IPS DF 6.9 (cell line): Measurements from ENCODE around the gene IFNL3.
"Not testable (repeated sequence)": the region's sequence is repeated elsewhere in the genome, so short reads cannot be mapped to it uniquely, and the experiment has no call there.

ENCODE experiments used
- DNase-seq: peaks from one replicate; pipeline ENCODE4 v3.0.0-alpha.2; 2013; ENCODE audit warnings: low read depth, low spot score
- H3K27ac ChIP-seq: one replicate; pipeline ENCODE4 v1.5.1; 2013; ENCODE audit warnings: low read length, control low read depth
- H3K27me3 ChIP-seq: 2 replicates; pipeline ENCODE4 v1.6.1; 2013; ENCODE audit warnings: mild to moderate bottlenecking, low read length; ENCODE audit not compliant: control insufficient read depth, insufficient read depth
- H3K36me3 ChIP-seq: 2 replicates; pipeline ENCODE4 v1.6.1; 2013; ENCODE audit warnings: low read length; ENCODE audit not compliant: control insufficient read depth, insufficient read depth
- H3K4me1 ChIP-seq: 2 replicates; pipeline ENCODE4 v1.6.1; 2013; ENCODE audit warnings: low read length; ENCODE audit not compliant: control insufficient read depth, insufficient read depth
- H3K4me3 ChIP-seq: 2 replicates; pipeline ENCODE4 v1.5.1; 2013; ENCODE audit warnings: mild to moderate bottlenecking, low read length
- H3K9me3 ChIP-seq: 2 replicates; pipeline ENCODE4 v1.6.1; 2013; ENCODE audit warnings: low read length, inconsistent platforms; ENCODE audit not compliant: control insufficient read depth, insufficient read depth
- WGBS: extraction: QIAGEN DNeasy Blood & Tissue Kit; methylation state at CpG from one replicate; pipeline ENCODE4 v1.1.7; 2013; ENCODE audit warnings: mixed read lengths, missing lambda C conversion rate; ENCODE audit not compliant: insufficient read length, insufficient coverage; 5-methylcytosine and 5-hydroxymethylcytosine counted together

IFNL3 gene

DNA sequence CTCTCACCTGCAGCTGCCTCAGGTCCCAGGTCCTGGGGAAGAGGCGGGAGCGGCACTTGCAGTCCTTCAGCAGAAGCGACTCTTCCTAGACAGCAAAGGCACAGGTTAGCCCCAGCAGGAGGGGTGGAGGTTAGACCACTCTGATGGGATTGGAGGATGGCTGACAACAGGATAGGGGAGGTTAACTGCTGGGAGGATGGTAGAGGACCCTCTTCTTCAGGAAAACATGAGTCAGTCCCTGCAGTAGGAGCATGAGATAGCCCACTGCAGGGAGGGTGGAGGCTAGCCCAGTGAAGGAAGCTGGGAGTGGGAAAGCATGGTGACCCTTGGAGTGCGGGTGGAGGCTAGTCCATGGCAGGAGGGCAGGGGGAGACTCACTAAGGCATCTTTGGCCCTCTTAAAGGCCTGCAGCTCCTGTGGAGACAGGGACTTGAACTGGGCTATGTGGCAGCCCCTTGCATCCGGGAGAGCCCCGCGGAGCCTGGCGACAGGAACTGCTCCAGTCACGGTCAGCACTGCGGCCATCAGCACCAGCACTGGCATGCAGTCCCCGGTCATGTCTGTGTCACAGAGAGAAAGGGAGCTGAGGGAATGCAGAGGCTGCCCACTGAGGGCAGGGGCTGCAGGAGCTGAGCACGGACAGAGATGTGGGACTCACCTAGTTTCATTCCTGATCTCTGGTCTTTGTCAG lies at the start of gene IFNL3:
Gene IFNL3 (minus strand): TSS at position 597 of the 691 bp plus-strand sequence. CDS start 39 bp downstream, at position 558.
- H3K4me1 ChIP-seq, H3K36me3 ChIP-seq, H3K4me3 ChIP-seq, DNase-seq, H3K9me3 ChIP-seq, H3K27ac ChIP-seq: not testable (repeated sequence)
- H3K27me3 ChIP-seq = peaks cover 25% of the 10 kb centered on the region
- no CpG with 5 or more reads among the region's 12 CpGs for WGBS

GRCh38 chr19:39293394-39293793 lies 48.6 kb upstream of the IFNL3 start:
- WGBS = no CpG with 5 or more reads among the region's 4 CpGs
- no peaks in the 10 kb centered on the region for H3K9me3 ChIP-seq
- no peaks in the 10 kb centered on the region for H3K4me1 ChIP-seq

DNA sequence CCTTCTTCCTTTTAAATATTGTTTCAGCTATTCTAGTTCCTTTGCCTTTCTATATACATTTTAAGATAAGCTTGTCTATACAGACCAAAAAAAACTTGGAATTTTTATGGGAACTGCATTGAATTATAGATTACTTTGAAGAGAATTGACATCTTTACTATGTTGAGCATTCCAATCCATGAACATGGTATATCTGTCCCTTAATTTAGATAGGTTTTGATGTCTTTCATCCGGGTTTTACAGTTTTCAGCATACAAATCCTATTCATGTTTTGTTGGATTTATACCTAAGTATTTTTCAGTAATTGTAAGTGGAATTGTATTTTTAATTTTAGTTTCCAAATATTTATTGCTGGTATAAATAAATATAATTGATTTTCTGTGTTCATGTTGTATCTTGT lies 39.2 kb upstream of the IFNL3 start:
- H3K4me1 ChIP-seq = no peaks in the 10 kb centered on the region
- H3K36me3 ChIP-seq = no peaks in the 10 kb centered on the region
- no peak for DNase-seq
- no peak overlapping the region for H3K4me3 ChIP-seq
- H3K9me3 ChIP-seq = no peaks in the 10 kb centered on the region
- no CpG with 5 or more reads among the region's 1 CpG for WGBS
- H3K27ac ChIP-seq = no peak overlapping the region
- no peaks in the 10 kb centered on the region for H3K27me3 ChIP-seq

More at GRCh38 chr19:39293394-39293793, 48.6 kb upstream of the IFNL3 start:
- Histone ChIP-seq H3K27me3 (no peaks in the 10 kb centered on the region; the same call in 1 of the 2 replicates), H3K36me3 (no peaks in the 10 kb centered on the region), H3K27ac (no peak overlapping the region), H3K4me3 (no peak overlapping the region)
- no peak for DNase-seq

DNA sequence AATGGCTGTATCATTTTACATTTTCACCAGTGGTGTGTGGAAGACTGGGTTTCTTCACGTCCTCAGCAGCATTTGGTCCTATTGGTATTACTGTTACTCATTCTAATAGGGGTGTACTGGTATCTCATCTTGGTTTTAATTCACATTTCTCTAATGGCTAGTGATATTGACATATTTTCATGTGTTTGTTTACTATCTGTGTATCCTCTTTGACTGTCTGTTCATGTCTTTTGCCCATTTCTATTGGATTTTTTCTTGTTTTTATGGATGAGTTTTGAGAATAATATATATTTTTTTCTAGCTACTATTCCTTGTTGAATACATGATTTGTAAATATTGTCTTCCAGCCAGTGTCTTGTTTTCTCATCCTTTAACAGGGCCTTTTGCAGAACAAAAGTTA lies 37.2 kb upstream of the IFNL3 start:
- no peak overlapping the region for H3K27ac ChIP-seq
- no peaks in the 10 kb centered on the region for H3K4me1 ChIP-seq
- H3K27me3 ChIP-seq = no peaks in the 10 kb centered on the region
- no peak overlapping the region for H3K4me3 ChIP-seq
- H3K9me3 ChIP-seq = no peaks in the 10 kb centered on the region
- H3K36me3 ChIP-seq = no peaks in the 10 kb centered on the region
- no peak for DNase-seq
- WGBS = no CpG with 5 or more reads among the region's 1 CpG

GRCh38 chr19:39277598-39277997 lies 32.8 kb upstream of the IFNL3 start:
- Histone ChIP-seq H3K27me3 (no peaks in the 10 kb centered on the region), H3K4me3 (no peak overlapping the region), H3K36me3 (no peaks in the 10 kb centered on the region), H3K9me3 (no peaks in the 10 kb centered on the region), H3K27ac (no peak overlapping the region), H3K4me1 (no peaks in the 10 kb centered on the region)
- no CpG with 5 or more reads among the region's 7 CpGs for WGBS
- no peak for DNase-seq

- H3K36me3 ChIP-seq = no peaks in the 10 kb centered on the region
- no peak for DNase-seq
- no peak overlapping the region for H3K27ac ChIP-seq
- no peaks in the 10 kb centered on the region for H3K4me1 ChIP-seq
- H3K4me3 ChIP-seq = no peak overlapping the region
- no CpG with 5 or more reads among the region's 5 CpGs for WGBS
- H3K27me3 ChIP-seq = no peaks in the 10 kb centered on the region
- no peaks in the 10 kb centered on the region for H3K9me3 ChIP-seq
Observed at GRCh38 chr19:39276740-39277139, 31.9 kb upstream of the IFNL3 start.

DNA sequence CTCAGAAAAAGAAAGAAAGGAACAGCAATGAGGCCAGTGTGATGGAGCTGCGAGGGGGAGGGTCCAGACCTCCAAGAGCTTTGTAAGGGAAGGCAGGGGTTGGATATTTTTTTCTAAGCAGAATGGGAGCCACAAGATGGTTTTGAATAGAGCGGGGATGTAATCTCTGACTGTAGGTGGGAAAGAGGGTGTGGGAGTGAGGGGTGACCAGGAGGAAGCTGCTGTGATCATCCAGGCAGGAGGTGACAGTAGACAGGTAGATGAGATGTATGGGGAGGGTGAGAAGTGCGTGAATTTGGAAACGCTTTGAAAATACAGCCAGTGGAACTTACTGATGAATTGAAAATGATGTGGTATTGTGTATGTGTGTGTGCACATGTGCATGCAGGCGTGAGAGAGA lies 30.8 kb upstream of the IFNL3 start:
- WGBS = 100% methylated on average over 2 of the region's 5 CpGs
- H3K4me3 ChIP-seq = no peak overlapping the region
- DNase-seq = no peak
- no peak overlapping the region for H3K27ac ChIP-seq
- H3K9me3 ChIP-seq = no peaks in the 10 kb centered on the region
- no peaks in the 10 kb centered on the region for H3K36me3 ChIP-seq
- no peaks in the 10 kb centered on the region for H3K27me3 ChIP-seq
- H3K4me1 ChIP-seq = no peaks in the 10 kb centered on the region

GRCh38 chr19:39273859-39274258 lies 29.1 kb upstream of the IFNL3 start:
- not testable (repeated sequence) for H3K27me3 ChIP-seq, DNase-seq, H3K4me1 ChIP-seq, H3K36me3 ChIP-seq, H3K27ac ChIP-seq, H3K9me3 ChIP-seq, H3K4me3 ChIP-seq
- WGBS = no CpG with 5 or more reads among the region's 5 CpGs

DNA sequence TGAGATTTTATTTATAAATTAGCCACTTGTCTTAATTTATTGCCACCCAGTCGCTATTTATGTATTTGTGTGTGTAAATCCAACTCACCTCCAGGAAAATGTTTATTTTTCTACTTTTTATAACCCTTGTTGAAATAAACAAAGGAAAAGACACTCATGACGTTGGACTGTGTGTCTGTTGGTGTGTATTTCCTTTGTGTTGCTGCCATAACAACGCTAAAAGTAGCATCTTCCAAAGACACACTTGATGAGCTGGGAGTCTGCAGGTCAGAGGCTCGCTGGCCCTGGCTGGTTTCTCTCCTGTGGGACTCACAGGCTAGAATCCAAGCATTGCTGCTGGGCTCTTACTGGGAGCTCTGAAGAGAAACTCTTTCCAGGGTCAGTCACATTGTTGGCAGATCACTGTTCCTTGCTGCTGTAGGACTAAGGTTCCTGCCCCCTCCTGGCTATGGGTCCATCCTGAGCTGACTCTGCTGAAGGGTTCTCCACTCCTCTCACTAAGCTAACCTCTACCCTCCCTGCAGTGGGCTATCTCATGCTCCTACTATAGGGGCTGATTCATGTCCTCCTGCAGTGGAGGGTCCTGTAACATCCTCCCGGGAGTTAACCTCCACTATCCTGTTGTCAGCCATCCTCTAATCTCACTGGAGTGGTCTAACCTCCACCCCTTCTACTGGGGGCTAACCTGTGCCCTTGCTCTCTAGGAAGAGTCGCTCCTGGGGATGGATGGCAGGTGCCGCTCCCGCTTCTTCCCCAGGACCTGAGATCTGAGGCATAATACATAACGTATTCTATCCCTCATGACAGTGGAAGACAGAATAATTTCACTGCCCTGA lies 25.4 kb upstream of the IFNL3 start:
- H3K27ac ChIP-seq = no peak overlapping the region
- no CpG with 5 or more reads among the region's 9 CpGs for WGBS
- no peaks in the 10 kb centered on the region for H3K36me3 ChIP-seq
- no peak for DNase-seq
- no peak overlapping the region for H3K4me3 ChIP-seq
- no peaks in the 10 kb centered on the region for H3K9me3 ChIP-seq
- peaks cover 6% of the 10 kb centered on the region for H3K27me3 ChIP-seq
- no peaks in the 10 kb centered on the region; the same call in 1 of the 2 replicates for H3K4me1 ChIP-seq

- H3K27me3 ChIP-seq = peaks cover 15% of the 10 kb centered on the region
- not testable (repeated sequence) for H3K4me3 ChIP-seq, H3K27ac ChIP-seq, H3K4me1 ChIP-seq, DNase-seq, H3K36me3 ChIP-seq, H3K9me3 ChIP-seq
- no CpG with 5 or more reads among the region's 10 CpGs for WGBS
Observed at GRCh38 chr19:39269369-39269768, 24.6 kb upstream of the IFNL3 start.
